CD4-positive, CD25-positive, alpha-beta regulatory T cell (primary cell): ENCODE data around the gene LBP. TPM values are rescaled to one million over a fixed set of nuclear protein-coding genes. Genes with fewer than 3 reads are reported as not detected.

Experiments
- ATAC-seq, 2 donors: fragments of 150-1000 bp; cut with Tn5 transposase; one replicate each; pipeline ENCODE4 v1.10.0; 2021; ENCODE audit warnings: low read depth in 2 of 2, moderate number of reproducible peaks in 2 of 2, moderate library complexity in 1 of 2
- DNase-seq, 3 donors: peaks; one replicate each; pipeline versions ENCODE4 v3.0.0 to v3.0.0-alpha.2; 2012 to 2022; ENCODE audit warnings: mixed read lengths in 1 of 3
- H3K27ac ChIP-seq: one replicate; pipeline ENCODE4 v1.7.0; 2013; ENCODE audit warnings: mild to moderate bottlenecking, low read length; ENCODE audit not compliant: insufficient read depth, poor library complexity, severe bottlenecking
- H3K27me3 ChIP-seq: one replicate; pipeline ENCODE4 v1.7.0; 2013; ENCODE audit warnings: low read length; ENCODE audit not compliant: control insufficient read depth, insufficient read depth
- H3K36me3 ChIP-seq: one replicate; pipeline ENCODE4 v1.7.0; 2013; ENCODE audit warnings: mild to moderate bottlenecking, low read length, moderate library complexity; ENCODE audit not compliant: control insufficient read depth, insufficient read depth
- H3K4me1 ChIP-seq: 2 replicates; pipeline ENCODE4 v1.7.0; 2013; ENCODE audit warnings: mild to moderate bottlenecking, low read length; ENCODE audit not compliant: insufficient read depth, control insufficient read depth, poor library complexity, severe bottlenecking
- H3K4me3 ChIP-seq: one replicate; pipeline ENCODE4 v1.7.0; 2013; ENCODE audit warnings: low read depth, mild to moderate bottlenecking, low read length, moderate library complexity
- H3K9me3 ChIP-seq, 2 experiments: 1 replicate in 1 of 2; 2 replicates in 1 of 2; pipeline ENCODE4 v1.7.0; 2013; ENCODE audit warnings: low read length in 2 of 2, mild to moderate bottlenecking in 1 of 2, moderate library complexity in 1 of 2; ENCODE audit not compliant: control insufficient read depth in 2 of 2
- H3K27ac Mint-ChIP-seq, 3 donors: one replicate each; pipeline ENCODE4 v1.8.0; 2020 to 2022; ENCODE audit warnings: mild to moderate bottlenecking in 3 of 3, mixed read lengths in 3 of 3, moderate library complexity in 2 of 3
- H3K27me3 Mint-ChIP-seq: one replicate; pipeline ENCODE4 v1.8.0; 2022; ENCODE audit warnings: mild to moderate bottlenecking, mixed read lengths
- H3K36me3 Mint-ChIP-seq: one replicate; pipeline ENCODE4 v1.8.0; 2020; ENCODE audit warnings: mixed read lengths
- H3K4me1 Mint-ChIP-seq, 4 donors: one replicate each; pipeline ENCODE4 v1.8.0; 2020 to 2022; ENCODE audit warnings: mixed read lengths in 4 of 4, mild to moderate bottlenecking in 1 of 4
- H3K4me3 Mint-ChIP-seq, 4 donors: one replicate each; pipeline ENCODE4 v1.8.0; 2020 to 2022; ENCODE audit warnings: mild to moderate bottlenecking in 4 of 4, mixed read lengths in 4 of 4, moderate library complexity in 3 of 4
- H3K9me3 Mint-ChIP-seq, 7 donors: one replicate each; pipeline ENCODE4 v1.8.0; 2020 to 2022; ENCODE audit warnings: mixed read lengths in 7 of 7, mild to moderate bottlenecking in 3 of 7, moderate library complexity in 2 of 7
- polyA plus RNA-seq, 4 donors: library from polyadenylated mRNA; unstranded; fragments of 300-500 nt; fragmentation: Illumina TruSeq; gene quantifications; one replicate each; pipeline ENCODE4 v1.2.3, GENCODE V29; 2021
- total RNA-seq: library from RNA; stranded (reverse); gene quantifications from one replicate; pipeline ENCODE4 v1.2.3, GENCODE V29; 2022

The LBP gene
- total and polyA plus RNA-seq, 5 donors from 2014 or later: not detected

DNA sequence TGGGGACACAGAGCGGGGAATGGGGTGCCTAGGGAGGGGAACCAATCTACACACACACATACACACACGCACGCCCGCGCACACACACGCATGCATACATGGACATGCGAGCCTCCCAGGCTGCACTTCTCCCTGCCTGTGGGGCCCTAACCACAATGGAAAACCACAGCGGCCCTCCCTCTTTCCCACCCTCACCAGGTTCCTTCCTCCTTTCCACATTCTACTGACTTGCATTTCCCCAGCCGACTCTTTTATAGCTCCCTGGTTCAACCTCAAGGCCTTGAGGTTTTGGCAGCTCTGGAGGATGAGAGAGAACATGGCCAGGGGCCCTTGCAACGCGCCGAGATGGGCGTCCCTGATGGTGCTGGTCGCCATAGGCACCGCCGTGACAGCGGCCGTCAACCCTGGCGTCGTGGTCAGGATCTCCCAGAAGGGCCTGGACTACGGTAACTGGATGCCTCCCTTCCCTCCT is 42.3 kb upstream of the LBP start, which contains the start of gene BPI:
Gene BPI (plus strand): TSS at position 249 of the 472 bp plus-strand sequence. CDS start 68 bp downstream, at position 317.
- Histone ChIP-seq H3K27ac (no peak within 1 kb of the TSS), H3K27me3 (peaks cover 15% of the 10 kb centered on the region), H3K9me3 (no peaks in the 10 kb centered on the region), H3K4me3 (no peak within 1 kb of the TSS), H3K36me3 (no peaks in the 10 kb centered on the region), H3K4me1 (no peaks in the 10 kb centered on the region)
- DNase-seq: no peak
- Mint-ChIP-seq H3K4me1 (peaks cover 0 to 12% (median 4%) of the 10 kb centered on the region in 4 donors), H3K27ac (no peak within 1 kb of the TSS), H3K27me3 (peaks cover 66% of the 10 kb centered on the region), H3K4me3 (peak within 1 kb of the TSS in 1 of 4 donors; percentile 47), H3K36me3 (no peaks in the 10 kb centered on the region), H3K9me3 (peaks cover 0 to 2% (median 0%) of the 10 kb centered on the region in 7 donors)
- ATAC-seq: no peak

DNA sequence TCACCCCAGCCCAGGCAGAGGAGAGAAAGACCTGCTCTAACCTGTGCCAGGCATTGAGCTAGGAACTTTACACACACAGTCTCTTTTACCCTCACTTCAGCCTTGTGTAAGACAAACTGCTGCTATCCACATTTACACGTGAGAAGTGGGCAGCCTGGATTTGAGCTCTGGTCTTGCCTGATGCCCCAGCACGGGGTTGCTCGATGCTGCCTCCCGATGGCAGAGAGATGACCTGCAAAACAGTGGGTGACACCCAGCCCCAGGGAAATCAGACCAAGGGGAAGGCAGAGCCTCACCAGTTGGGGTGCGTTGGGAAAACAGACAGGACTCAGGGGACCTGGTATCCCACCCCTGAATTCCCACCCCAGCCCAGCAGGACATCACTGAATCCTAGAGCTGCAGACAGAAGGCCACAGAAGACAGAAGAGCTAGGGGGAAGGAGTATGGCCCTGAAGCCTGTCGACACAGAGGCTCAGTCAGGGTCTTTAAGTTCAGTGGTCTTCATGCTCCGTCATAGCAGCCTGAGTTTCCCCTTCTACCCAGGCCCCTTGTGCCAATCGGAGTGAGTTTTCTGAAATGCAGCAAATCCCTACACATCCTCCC is 41.3 kb upstream of the LBP start:
- no peaks in the 10 kb centered on the region for H3K4me1 ChIP-seq
- Mint-ChIP-seq H3K27me3 (peaks cover 64% of the 10 kb centered on the region), H3K4me1 (peaks cover 0 to 12% (median 4%) of the 10 kb centered on the region in 4 donors), H3K4me3 (no peak overlapping the region), H3K36me3 (no peaks in the 10 kb centered on the region), H3K9me3 (peaks cover 0 to 2% (median 0%) of the 10 kb centered on the region in 7 donors), H3K27ac (no peak overlapping the region)
- H3K4me3 ChIP-seq: no peak overlapping the region
- no peaks in the 10 kb centered on the region for H3K36me3 ChIP-seq
- H3K27me3 ChIP-seq: peaks cover 15% of the 10 kb centered on the region
- H3K27ac ChIP-seq: no peak overlapping the region
- DNase-seq: no peak
- H3K9me3 ChIP-seq: no peaks in the 10 kb centered on the region
- no peak for ATAC-seq

GRCh38 chr20:38305541-38305940 is 40.7 kb upstream of the LBP start:
- H3K4me1 Mint-ChIP-seq: peaks cover 0 to 12% (median 4%) of the 10 kb centered on the region in 4 donors
- H3K27ac ChIP-seq: no peak overlapping the region
- no peaks in the 10 kb centered on the region for H3K36me3 Mint-ChIP-seq
- H3K36me3 ChIP-seq: no peaks in the 10 kb centered on the region
- peaks cover 0 to 2% (median 0%) of the 10 kb centered on the region in 7 donors for H3K9me3 Mint-ChIP-seq
- H3K27me3 ChIP-seq: peaks cover 15% of the 10 kb centered on the region
- DNase-seq (no peak), ATAC-seq (no peak)
- H3K4me3 Mint-ChIP-seq: no peak overlapping the region
- H3K27ac Mint-ChIP-seq: no peak overlapping the region
- no peak overlapping the region for H3K4me3 ChIP-seq
- no peaks in the 10 kb centered on the region for H3K9me3 ChIP-seq
- H3K27me3 Mint-ChIP-seq: peaks cover 61% of the 10 kb centered on the region
- H3K4me1 ChIP-seq: no peaks in the 10 kb centered on the region

DNA sequence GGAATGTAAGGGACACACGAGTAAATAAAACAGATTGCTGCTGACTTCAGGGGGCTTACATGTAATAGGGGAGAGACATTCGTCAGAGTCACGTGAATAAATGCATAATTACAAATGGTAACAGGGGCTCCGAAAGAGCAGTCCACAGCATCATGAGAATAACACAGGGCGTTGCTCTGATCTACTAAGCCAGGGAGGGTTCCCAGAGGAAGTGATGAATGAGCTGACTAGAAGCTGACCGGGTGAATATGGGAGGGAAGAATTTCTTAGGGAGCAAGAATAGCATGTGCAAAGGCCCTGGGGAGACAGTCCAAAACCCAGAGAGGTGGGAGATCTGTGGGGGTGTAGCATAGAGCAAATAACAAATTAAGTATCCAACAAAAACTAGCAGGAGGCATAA is 39.9 kb upstream of the LBP start:
- Histone ChIP-seq H3K4me3 (no peak overlapping the region), H3K36me3 (no peaks in the 10 kb centered on the region), H3K27me3 (peaks cover 12% of the 10 kb centered on the region), H3K9me3 (no peaks in the 10 kb centered on the region), H3K27ac (no peak overlapping the region), H3K4me1 (no peaks in the 10 kb centered on the region)
- DNase-seq (no peak), ATAC-seq (no peak)
- peaks cover 0 to 3% (median 0%) of the 10 kb centered on the region in 7 donors for H3K9me3 Mint-ChIP-seq
- H3K27me3 Mint-ChIP-seq: peaks cover 56% of the 10 kb centered on the region
- peaks cover 0 to 12% (median 4%) of the 10 kb centered on the region in 4 donors for H3K4me1 Mint-ChIP-seq
- H3K27ac Mint-ChIP-seq: no peak overlapping the region
- no peaks in the 10 kb centered on the region for H3K36me3 Mint-ChIP-seq
- no peak overlapping the region for H3K4me3 Mint-ChIP-seq

GRCh38 chr20:38307371-38308046 is 38.8 kb upstream of the LBP start:
- Mint-ChIP-seq H3K4me1 (peaks cover 0 to 12% (median 4%) of the 10 kb centered on the region in 4 donors), H3K4me3 (no peak overlapping the region), H3K9me3 (peaks cover 0 to 3% (median 0%) of the 10 kb centered on the region in 7 donors), H3K36me3 (no peaks in the 10 kb centered on the region), H3K27me3 (peaks cover 47% of the 10 kb centered on the region), H3K27ac (no peak overlapping the region)
- no peak for DNase-seq
- Histone ChIP-seq H3K4me1 (no peaks in the 10 kb centered on the region), H3K36me3 (no peaks in the 10 kb centered on the region), H3K27ac (no peak overlapping the region), H3K4me3 (no peak overlapping the region), H3K27me3 (peaks cover 11% of the 10 kb centered on the region), H3K9me3 (no peaks in the 10 kb centered on the region)
- no peak for ATAC-seq

DNA sequence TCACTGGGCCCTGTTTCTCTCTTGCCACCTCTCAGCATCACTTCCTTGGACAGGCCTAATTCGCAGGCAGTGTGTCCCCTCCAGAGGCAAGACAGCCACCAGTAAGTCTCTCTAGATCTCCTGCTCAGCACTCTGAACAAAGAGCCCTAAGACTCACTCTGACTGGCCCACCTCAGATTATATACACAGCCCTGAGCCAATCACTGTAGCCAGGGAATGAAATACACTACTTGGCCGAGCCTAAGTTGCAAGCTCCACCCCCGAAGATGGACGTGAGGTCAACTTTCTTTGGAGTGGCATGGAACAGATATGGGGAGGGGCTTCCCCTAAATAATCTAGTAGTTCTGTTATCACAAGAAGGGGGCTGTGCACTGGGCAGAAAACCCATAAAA is 38.2 kb upstream of the LBP start:
- Histone ChIP-seq H3K9me3 (no peaks in the 10 kb centered on the region), H3K4me3 (no peak overlapping the region), H3K36me3 (no peaks in the 10 kb centered on the region), H3K27ac (no peak overlapping the region), H3K27me3 (peaks cover 9% of the 10 kb centered on the region), H3K4me1 (no peaks in the 10 kb centered on the region)
- H3K4me1 Mint-ChIP-seq: peaks cover 0 to 12% (median 4%) of the 10 kb centered on the region in 4 donors
- DNase-seq (no peak), ATAC-seq (no peak)
- H3K4me3 Mint-ChIP-seq: no peak overlapping the region
- peaks cover 41% of the 10 kb centered on the region for H3K27me3 Mint-ChIP-seq
- no peak overlapping the region for H3K27ac Mint-ChIP-seq
- peaks cover 0 to 3% (median 0%) of the 10 kb centered on the region in 7 donors for H3K9me3 Mint-ChIP-seq
- no peaks in the 10 kb centered on the region for H3K36me3 Mint-ChIP-seq

GRCh38 chr20:38308447-38308846 is 37.8 kb upstream of the LBP start:
- ATAC-seq: no peak
- peaks cover 5% of the 10 kb centered on the region for H3K27me3 ChIP-seq
- Mint-ChIP-seq H3K27ac (no peak overlapping the region), H3K4me3 (no peak overlapping the region), H3K4me1 (peaks cover 0 to 9% (median 3%) of the 10 kb centered on the region in 4 donors), H3K36me3 (no peaks in the 10 kb centered on the region), H3K9me3 (peaks cover 0 to 3% (median 0%) of the 10 kb centered on the region in 7 donors), H3K27me3 (peaks cover 37% of the 10 kb centered on the region)
- DNase-seq: no peak
- H3K36me3 ChIP-seq: no peaks in the 10 kb centered on the region
- no peak overlapping the region for H3K4me3 ChIP-seq
- no peaks in the 10 kb centered on the region for H3K9me3 ChIP-seq
- H3K27ac ChIP-seq: no peak overlapping the region
- H3K4me1 ChIP-seq: no peaks in the 10 kb centered on the region
